IMR-90 (cell line): Measurements from ENCODE around the gene ATXN1. TPM values are rescaled to one million over a fixed set of nuclear protein-coding genes. Genes with fewer than 3 reads are reported as not detected.

Experiments
- ATAC-seq: fragments of 200-7000 bp; cut with Tn5 transposase; 2 replicates; pipeline ENCODE4 v1.9.1; 2020; ENCODE audit warnings: low read depth, mild to moderate bottlenecking, moderate library complexity
- BruUV-seq: library from RNA; stranded (reverse); fragments of 400-500 nt; replicated peaks from 2 replicates; lab custom pipeline; 2021; lab: Mats Ljungman, UMichigan
- CTCF ChIA-PET: fragments of 300-600 bp; formaldehyde crosslinking; extraction: SDS; loops from one replicate; lab custom pipeline; 2021; ENCODE audit warnings: antibody characterized with exemption; lab: Yijun Ruan, JAX
- POLR2A ChIA-PET: fragments of 300-600 bp; sonication (Branson Sonifier 250); formaldehyde crosslinking; loops from one replicate; lab custom pipeline; 2022; ENCODE audit warnings: antibody characterized with exemption; ENCODE audit not compliant: unreplicated experiment; lab: Charles Lee
- DNase-seq: peaks from one replicate; pipeline ENCODE4 v3.0.0; 2013
- H2AFZ ChIP-seq: replicated peaks from 2 replicates; pipeline ENCODE3; 2013; ENCODE audit warnings: low read length, mild to moderate bottlenecking; ENCODE audit not compliant: poor library complexity
- H2AK5ac ChIP-seq: 2 replicates; pipeline ENCODE4 v1.6.1; 2013; ENCODE audit warnings: low read depth, low read length, inconsistent platforms
- H2AK9ac ChIP-seq: replicated peaks from 2 replicates; pipeline ENCODE3; 2013; ENCODE audit warnings: mild to moderate bottlenecking, low read depth, low read length, moderate library complexity; ENCODE audit not compliant: poor library complexity
- H2BK120ac ChIP-seq: 2 replicates; pipeline ENCODE4 v1.6.1; 2013; ENCODE audit warnings: low read depth, low read length, inconsistent platforms
- H2BK15ac ChIP-seq: 3 replicates; pipeline ENCODE4 v1.6.1; 2013; ENCODE audit warnings: low read depth, low read length, inconsistent platforms
- H2BK20ac ChIP-seq: 2 replicates; pipeline ENCODE4 v1.6.1; 2013; ENCODE audit warnings: low read depth, mild to moderate bottlenecking, inconsistent platforms, low read length, moderate library complexity
- H2BK5ac ChIP-seq: 2 replicates; pipeline ENCODE4 v1.6.1; 2013; ENCODE audit warnings: mild to moderate bottlenecking, low read depth, low read length, inconsistent platforms; ENCODE audit not compliant: poor library complexity, severe bottlenecking
- H3K14ac ChIP-seq: replicated peaks from 2 replicates; pipeline ENCODE4 v1.6.1; 2013; ENCODE audit warnings: low read depth, low read length, inconsistent platforms
- H3K18ac ChIP-seq: 2 replicates; pipeline ENCODE4 v1.6.1; 2013; ENCODE audit warnings: low read depth, low read length, control low read depth
- H3K23ac ChIP-seq: 2 replicates; pipeline ENCODE4 v1.6.1; 2013; ENCODE audit warnings: low read depth, low read length, inconsistent platforms
- H3K27ac ChIP-seq: 2 replicates; pipeline ENCODE4 v1.5.1; 2013; ENCODE audit warnings: mild to moderate bottlenecking, control low read depth, low read length; ENCODE audit not compliant: insufficient read depth
- H3K27me3 ChIP-seq: 2 replicates; pipeline ENCODE4 v1.6.1; 2013; ENCODE audit warnings: low read length; ENCODE audit not compliant: control insufficient read depth, insufficient read depth
- H3K36me3 ChIP-seq: 2 replicates; pipeline ENCODE4 v1.6.1; 2013; ENCODE audit warnings: low read length, mixed read lengths; ENCODE audit not compliant: control insufficient read depth, insufficient read depth
- H3K4ac ChIP-seq: 2 replicates; pipeline ENCODE4 v1.6.1; 2013; ENCODE audit warnings: low read depth, low read length, inconsistent platforms
- H3K4me1 ChIP-seq: 2 replicates; pipeline ENCODE4 v1.6.1; 2013; ENCODE audit warnings: low read length, mixed read lengths; ENCODE audit not compliant: control insufficient read depth, insufficient read depth
- H3K4me2 ChIP-seq: 2 replicates; pipeline ENCODE4 v1.6.1; 2013; ENCODE audit warnings: low read depth, mild to moderate bottlenecking, control low read depth, low read length, moderate library complexity
- H3K4me3 ChIP-seq: 2 replicates; pipeline ENCODE4 v1.5.1; 2013; ENCODE audit warnings: low read depth, mild to moderate bottlenecking, control low read depth, low read length, moderate library complexity; ENCODE audit not compliant: insufficient read depth
- H3K56ac ChIP-seq: 2 replicates; pipeline ENCODE4 v1.6.1; 2013; ENCODE audit warnings: low read length, inconsistent platforms; ENCODE audit not compliant: insufficient read depth; ENCODE audit errors: extremely low read depth
- H3K79me1 ChIP-seq, 2 experiments: 2 replicates each; pipeline ENCODE4 v1.6.1; 2013; ENCODE audit warnings: low read length in 2 of 2, inconsistent platforms in 1 of 2, low read depth in 1 of 2
- H3K9ac ChIP-seq: 2 replicates; pipeline ENCODE4 v1.6.1; 2013; ENCODE audit warnings: low read depth, low read length, control low read depth
- H3K9me1 ChIP-seq: 2 replicates; pipeline ENCODE4 v1.6.1; 2013; ENCODE audit warnings: low read length, inconsistent platforms; ENCODE audit not compliant: insufficient read depth
- H3K9me3 ChIP-seq: 2 replicates; pipeline ENCODE4 v1.6.1; 2013; ENCODE audit warnings: low read length; ENCODE audit not compliant: control insufficient read depth, insufficient read depth
- H4K20me1 ChIP-seq: 2 replicates; pipeline ENCODE4 v1.6.1; 2013; ENCODE audit warnings: low read length, inconsistent platforms; ENCODE audit not compliant: insufficient read depth
- H4K5ac ChIP-seq: 2 replicates; pipeline ENCODE4 v1.6.1; 2013; ENCODE audit warnings: mild to moderate bottlenecking, low read depth, low read length, control low read depth
- H4K8ac ChIP-seq, 2 experiments: 2 replicates each; pipeline ENCODE4 v1.6.1; 2013; ENCODE audit warnings: low read depth in 2 of 2, low read length in 2 of 2, control low read depth in 1 of 2, inconsistent platforms in 1 of 2
- H4K91ac ChIP-seq: 2 replicates; pipeline ENCODE4 v1.6.1; 2013; ENCODE audit warnings: low read depth, low read length, inconsistent platforms; ENCODE audit not compliant: insufficient read depth
- BHLHE40 ChIP-seq: fragments of 150-350 bp; IDR thresholded peaks from 2 replicates; pipeline ENCODE4 v1.6.1; 2016; ENCODE audit warnings: mild to moderate bottlenecking, low read depth, low read length
- CEBPB ChIP-seq: IDR thresholded peaks from 2 replicates; pipeline ENCODE4 v1.6.1; 2012; ENCODE audit warnings: low read depth, low read length, improper control_type of control experiment
- CHD1 ChIP-seq: IDR thresholded peaks from 2 replicates; pipeline ENCODE4 v1.6.1; 2012; ENCODE audit warnings: low read depth, low read length, improper control_type of control experiment
- CTCF ChIP-seq: conservative IDR thresholded peaks from 2 replicates; pipeline ENCODE4 v1.5.1; 2012; ENCODE audit warnings: mild to moderate bottlenecking, low read depth, low read length, improper control_type of control experiment
- FOS ChIP-seq: fragments of 150-350 bp; IDR thresholded peaks from 2 replicates; pipeline ENCODE4 v1.6.1; 2016; ENCODE audit warnings: low read depth, low read length
- MAZ ChIP-seq: IDR thresholded peaks from 2 replicates; pipeline ENCODE4 v1.6.1; 2012; ENCODE audit warnings: low read depth, mild to moderate bottlenecking, low read length, improper control_type of control experiment, moderate library complexity, borderline replicate concordance
- MXI1 ChIP-seq: IDR thresholded peaks from 2 replicates; pipeline ENCODE4 v1.6.1; 2012; ENCODE audit warnings: low read depth, mild to moderate bottlenecking, low read length, moderate library complexity, borderline replicate concordance
- NFE2L2 ChIP-seq: fragments of 150-350 bp; IDR thresholded peaks from 2 replicates; pipeline ENCODE4 v1.6.1; 2016; ENCODE audit warnings: low read depth, mild to moderate bottlenecking, low read length
- POLR2A ChIP-seq: IDR thresholded peaks from 2 replicates; pipeline ENCODE4 v1.6.1; 2012; ENCODE audit warnings: mild to moderate bottlenecking, low read depth, low read length
- RAD21 ChIP-seq: IDR thresholded peaks from 2 replicates; pipeline ENCODE4 v1.6.1; 2012; ENCODE audit warnings: low read length, improper control_type of control experiment
- RCOR1 ChIP-seq: IDR thresholded peaks from 2 replicates; pipeline ENCODE4 v1.6.1; 2012; ENCODE audit warnings: mild to moderate bottlenecking, low read length, improper control_type of control experiment; ENCODE audit not compliant: insufficient replicate concordance
- RFX5 ChIP-seq: IDR thresholded peaks from 2 replicates; pipeline ENCODE4 v1.8.0; 2012; ENCODE audit warnings: low read depth, mild to moderate bottlenecking, low read length, moderate library complexity
- SMC3 ChIP-seq: fragments of 150-350 bp; IDR thresholded peaks from 2 replicates; pipeline ENCODE4 v1.6.1; 2016; ENCODE audit warnings: low read depth, mild to moderate bottlenecking, antibody characterized with exemption, low read length, moderate library complexity
- WGBS, 2 experiments: methylation state at CpG; one replicate each; pipeline versions ENCODE4 v1.1.5 to v1.1.7; 2013; ENCODE audit warnings: missing lambda C conversion rate in 2 of 2; ENCODE audit not compliant: insufficient read length in 1 of 2; ENCODE audit errors: extremely low coverage in 2 of 2; 5-methylcytosine and 5-hydroxymethylcytosine counted together
- dilution Hi-C: fragments of 300-500 bp; cut with HindIII; formaldehyde crosslinking; loops from one replicate; pipeline ENCODE4 v1.14.3; 2018; ENCODE audit warnings: low sequenced_read_pairs; ENCODE audit not compliant: unreplicated experiment
- in situ Hi-C: fragments of 300-500 bp; cut with MboI; formaldehyde crosslinking; loops from 3 replicates; pipeline ENCODE4 v1.14.3; 2019; ENCODE audit warnings: low sequenced_read_pairs, inconsistent platforms, mixed read lengths
- intact Hi-C: fragments of 100-400 bp; cut with micrococcal nuclease; formaldehyde crosslinking; loops from 2 replicates; pipeline ENCODE4 v1.10.0; 2022
- polyA plus RNA-seq, 3 experiments: library from polyadenylated mRNA; depleted of rRNA; stranded (reverse); fragments of >200 nt; gene quantifications; 2 replicates each; pipeline ENCODE4 v1.2.3, GENCODE V29; 2012; ENCODE audit warnings: low replicate concordance in 1 of 3
- total RNA-seq: library from RNA; depleted of rRNA; stranded (reverse); fragments of >200 nt; gene quantifications from 2 replicates; pipeline ENCODE4 v1.2.3, GENCODE V29; 2012
- TF ChIP-seq, protein P1 (sequence below): fragments of 150-350 bp; IDR thresholded peaks from 2 replicates; pipeline ENCODE4 v1.6.1; 2016; ENCODE audit warnings: low read depth, mild to moderate bottlenecking, low read length, moderate library complexity, borderline replicate concordance
- TF ChIP-seq, protein P2 (sequence below): fragments of 150-350 bp; IDR thresholded peaks from 2 replicates; pipeline ENCODE4 v1.6.1; 2017; ENCODE audit warnings: mild to moderate bottlenecking, antibody characterized with exemption, low read length, low read depth

Gene ATXN1
- total and polyA plus RNA-seq, 2 of the 4 experiments (the other 2 are of a cell fraction) = 7.3 to 11.1 TPM

GRCh38 chr6:16486661-16487060, 274.6 kb downstream of the ATXN1 start:
- no CpG with 5 or more reads among the region's 11 CpGs for WGBS, 2 experiments
- POLR2A ChIA-PET = no interaction called here
- intact Hi-C loops = no loop called here

More at GRCh38 chr6:16486661-16487060, 274.6 kb downstream of the ATXN1 start:
- DNase-seq (no peak), ATAC-seq (no peak)
- no peak overlapping the region for H3K14ac ChIP-seq
- H4K8ac ChIP-seq = no peak overlapping the region
- no peak overlapping the region for H4K91ac ChIP-seq
- no peak overlapping the region for H2AFZ ChIP-seq
- dilution Hi-C loops (no loop called here), in situ Hi-C loops (no loop called here)
- no peak overlapping the region for H3K18ac ChIP-seq
- H3K4me2 ChIP-seq = no peak overlapping the region
- H4K5ac ChIP-seq = no peak overlapping the region
- peaks cover 7% of the 10 kb centered on the region for H3K9me3 ChIP-seq
- H2BK15ac ChIP-seq = no peak overlapping the region
- H3K4me1 ChIP-seq = no peaks in the 10 kb centered on the region
- no peak overlapping the region for H3K4me3 ChIP-seq
- CTCF ChIA-PET = no interaction called here
- no peaks in the 10 kb centered on the region; the same call in 1 of the 2 replicates for H3K9me1 ChIP-seq
- H3K36me3 ChIP-seq = peaks cover 18% of the 10 kb centered on the region
- H3K4ac ChIP-seq = no peak overlapping the region
- no TSS peak for BruUV-seq
- TF ChIP-seq NFE2L2 (no peak), RFX5 (no peak), FOS (no peak), CTCF (no peak), SMC3 (no peak), RAD21 (no peak), MXI1 (no peak), POLR2A (no peak), BHLHE40 (no peak), RCOR1 (no peak), CHD1 (no peak), MAZ (no peak), CEBPB (no peak)
- TF ChIP-seq, protein P1, sequence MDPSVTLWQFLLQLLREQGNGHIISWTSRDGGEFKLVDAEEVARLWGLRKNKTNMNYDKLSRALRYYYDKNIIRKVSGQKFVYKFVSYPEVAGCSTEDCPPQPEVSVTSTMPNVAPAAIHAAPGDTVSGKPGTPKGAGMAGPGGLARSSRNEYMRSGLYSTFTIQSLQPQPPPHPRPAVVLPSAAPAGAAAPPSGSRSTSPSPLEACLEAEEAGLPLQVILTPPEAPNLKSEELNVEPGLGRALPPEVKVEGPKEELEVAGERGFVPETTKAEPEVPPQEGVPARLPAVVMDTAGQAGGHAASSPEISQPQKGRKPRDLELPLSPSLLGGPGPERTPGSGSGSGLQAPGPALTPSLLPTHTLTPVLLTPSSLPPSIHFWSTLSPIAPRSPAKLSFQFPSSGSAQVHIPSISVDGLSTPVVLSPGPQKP = no peak
- TF ChIP-seq, protein P2, sequence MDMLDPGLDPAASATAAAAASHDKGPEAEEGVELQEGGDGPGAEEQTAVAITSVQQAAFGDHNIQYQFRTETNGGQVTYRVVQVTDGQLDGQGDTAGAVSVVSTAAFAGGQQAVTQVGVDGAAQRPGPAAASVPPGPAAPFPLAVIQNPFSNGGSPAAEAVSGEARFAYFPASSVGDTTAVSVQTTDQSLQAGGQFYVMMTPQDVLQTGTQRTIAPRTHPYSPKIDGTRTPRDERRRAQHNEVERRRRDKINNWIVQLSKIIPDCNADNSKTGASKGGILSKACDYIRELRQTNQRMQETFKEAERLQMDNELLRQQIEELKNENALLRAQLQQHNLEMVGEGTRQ = no peak
- H2AK9ac ChIP-seq = no peak overlapping the region
- H3K23ac ChIP-seq = no peak overlapping the region
- H3K56ac ChIP-seq = no peak overlapping the region
- H2BK120ac ChIP-seq = no peak overlapping the region
- H2BK20ac ChIP-seq = no peak overlapping the region
- no peak overlapping the region for H2AK5ac ChIP-seq
- 0 out of 2 replicates have a peak, but pooled peaks cover 3% of the 10 kb centered on the region for H4K20me1 ChIP-seq
- peaks cover 7 to 12% of the 10 kb centered on the region in 2 experiments for H3K79me1 ChIP-seq
- no peaks in the 10 kb centered on the region for H3K27me3 ChIP-seq
- H3K27ac ChIP-seq = no peak overlapping the region
- no peak overlapping the region for H2BK5ac ChIP-seq
- no peak overlapping the region for H3K9ac ChIP-seq
